Ectodermal cell (in vitro differentiated cells): ENCODE results near the gene IGFBPL1.

ENCODE experiments used
- H3K27ac ChIP-seq: 2 replicates; pipeline ENCODE4 v1.7.0; 2013; ENCODE audit warnings: mild to moderate bottlenecking, low read depth, low read length; ENCODE audit not compliant: insufficient read depth, poor library complexity, severe bottlenecking
- H3K27me3 ChIP-seq: 2 replicates; pipeline ENCODE4 v1.7.0; 2013; ENCODE audit warnings: mild to moderate bottlenecking, low read length; ENCODE audit not compliant: insufficient read depth, control insufficient read depth, poor library complexity, severe bottlenecking
- H3K36me3 ChIP-seq: one replicate; pipeline ENCODE4 v1.7.0; 2013; ENCODE audit warnings: low read length; ENCODE audit not compliant: control insufficient read depth, insufficient read depth
- H3K4me1 ChIP-seq: one replicate; pipeline ENCODE4 v1.7.0; 2013; ENCODE audit warnings: low read length; ENCODE audit not compliant: control insufficient read depth, insufficient read depth
- H3K4me3 ChIP-seq: 2 replicates; pipeline ENCODE4 v1.7.0; 2013; ENCODE audit warnings: low read depth, low read length, control low read depth; ENCODE audit not compliant: insufficient read depth
- H3K9me3 ChIP-seq: 2 replicates; pipeline ENCODE4 v1.7.0; 2013; ENCODE audit warnings: mild to moderate bottlenecking, low read length, moderate library complexity; ENCODE audit not compliant: control insufficient read depth
- WGBS, 2 experiments: methylation state at CpG; one replicate each; pipeline ENCODE4 v1.1.7; 2013; ENCODE audit warnings: missing lambda C conversion rate in 2 of 2; 5-methylcytosine and 5-hydroxymethylcytosine counted together

Gene IGFBPL1

DNA sequence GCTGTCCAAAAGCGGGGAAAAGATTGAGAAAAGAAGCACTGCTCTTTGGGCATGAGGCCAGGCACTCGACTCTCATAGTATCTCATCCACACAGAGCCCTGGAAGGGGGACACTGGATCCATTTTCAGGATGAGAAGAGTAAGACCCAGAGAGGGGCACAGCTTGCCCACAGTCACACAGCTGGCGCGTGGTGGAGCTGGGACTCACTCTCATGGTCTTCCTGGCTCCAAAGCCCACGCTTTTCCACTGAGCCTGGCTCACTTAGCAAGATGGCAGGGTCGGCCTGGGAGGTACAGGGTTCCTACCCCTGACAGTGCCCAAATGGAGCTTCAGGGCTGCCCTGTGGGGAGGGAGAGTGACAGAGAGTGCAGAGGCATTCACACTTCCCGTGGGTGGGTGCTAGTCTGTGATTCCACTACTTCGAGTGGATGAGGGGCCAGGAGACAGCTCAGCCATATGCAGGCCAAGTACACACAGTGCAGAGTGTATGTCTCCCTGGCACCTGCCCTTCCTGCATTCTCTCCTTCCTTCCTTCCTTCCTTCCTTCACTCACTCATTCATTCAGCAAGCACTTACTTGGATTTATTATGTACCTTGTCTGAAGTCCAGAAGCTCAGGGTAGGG lies 18.3 kb upstream of the IGFBPL1 start:
- Histone ChIP-seq H3K27me3 (no peaks in the 10 kb centered on the region), H3K9me3 (no peaks in the 10 kb centered on the region), H3K27ac (no peak overlapping the region), H3K4me3 (no peak overlapping the region), H3K36me3 (no peaks in the 10 kb centered on the region), H3K4me1 (no peaks in the 10 kb centered on the region)
- 83 to 87% methylated on average over 8 of the region's 8 CpGs for WGBS, 2 experiments

DNA sequence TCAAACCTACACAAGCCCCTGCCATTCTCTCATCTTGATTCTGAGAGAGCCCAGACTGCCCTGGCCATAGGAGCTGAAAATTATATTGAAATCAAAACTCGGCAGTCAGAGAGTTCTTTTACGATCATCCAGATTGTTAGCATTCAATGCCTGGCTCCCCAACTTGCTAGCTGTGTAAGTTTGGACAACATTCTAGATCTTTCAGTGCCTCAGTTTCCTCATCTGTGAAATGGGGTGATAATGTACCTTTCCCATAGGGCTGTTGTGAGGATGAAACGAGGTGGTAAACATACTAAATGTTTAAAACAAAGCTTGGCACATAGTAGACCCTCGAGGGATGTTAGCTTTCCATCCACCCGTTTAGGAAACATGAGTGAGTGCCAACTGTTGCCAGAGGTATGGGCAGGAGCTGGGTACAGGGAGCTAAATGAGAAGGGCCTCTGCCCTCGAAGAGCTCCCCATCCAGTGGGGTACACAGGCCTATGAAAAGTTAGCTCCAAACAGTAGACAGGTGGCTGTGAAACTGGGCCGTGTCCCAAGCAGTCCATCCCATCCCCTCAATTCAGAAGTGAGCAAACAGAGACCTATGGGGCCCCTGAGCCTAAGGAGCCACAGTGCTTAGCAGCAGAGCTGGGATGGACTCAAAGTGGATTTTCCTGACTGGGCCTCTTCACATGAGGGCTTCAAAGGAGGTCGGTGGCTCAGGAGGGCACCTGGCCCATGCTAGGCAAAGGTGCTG lies 17.3 kb upstream of the IGFBPL1 start:
- Histone ChIP-seq H3K36me3 (no peaks in the 10 kb centered on the region), H3K27me3 (no peaks in the 10 kb centered on the region), H3K27ac (no peak overlapping the region), H3K4me1 (no peaks in the 10 kb centered on the region), H3K9me3 (no peaks in the 10 kb centered on the region), H3K4me3 (no peak overlapping the region)
- whole genome bisulfite sequencing, 2 experiments: 93% methylated on average over 8 of the region's 8 CpGs

DNA sequence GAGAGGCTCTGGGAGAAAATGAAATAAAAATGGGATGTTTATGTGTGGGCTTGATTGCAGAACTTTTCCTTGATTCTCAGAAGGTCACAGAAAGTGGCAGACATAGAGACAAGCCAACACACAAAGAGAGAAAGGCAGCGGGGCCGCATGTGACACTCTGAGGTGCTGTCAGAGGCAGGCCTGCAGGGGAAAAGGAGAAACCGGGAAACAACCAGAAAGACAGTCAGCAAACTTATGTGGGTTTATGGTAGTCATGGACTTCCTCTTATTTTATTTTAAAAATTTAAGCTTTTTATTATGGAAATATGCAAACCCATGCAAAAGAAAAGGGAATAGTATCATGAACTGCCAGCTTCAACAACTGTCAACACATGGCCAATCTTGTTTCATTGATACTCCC lies 16.3 kb upstream of the IGFBPL1 start:
- H3K36me3 ChIP-seq: no peaks in the 10 kb centered on the region
- no peak overlapping the region for H3K27ac ChIP-seq
- no peaks in the 10 kb centered on the region for H3K27me3 ChIP-seq
- H3K9me3 ChIP-seq: no peaks in the 10 kb centered on the region
- H3K4me3 ChIP-seq: no peak overlapping the region
- no peaks in the 10 kb centered on the region for H3K4me1 ChIP-seq
- 86 to 95% methylated on average over 2 to 3 of the region's 3 CpGs for WGBS, 2 experiments

DNA sequence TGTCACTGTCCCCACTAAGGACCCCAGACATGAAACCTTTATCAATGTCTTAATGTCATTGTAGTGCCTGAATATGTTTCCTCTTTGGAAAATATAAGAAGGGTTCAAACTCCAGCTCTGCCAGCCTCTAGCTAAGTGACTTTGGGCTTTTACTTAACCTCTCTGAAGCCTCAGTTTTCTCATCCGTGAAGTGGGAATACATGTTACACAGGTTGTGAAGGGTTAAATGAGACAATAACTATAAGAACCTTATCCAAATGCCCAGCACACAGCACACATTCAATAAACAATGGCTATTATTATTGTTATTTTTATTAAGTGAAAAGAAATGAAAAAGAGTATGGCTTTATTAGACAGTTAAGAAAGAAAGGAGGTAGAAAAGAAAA lies 15.7 kb upstream of the IGFBPL1 start:
- Histone ChIP-seq H3K4me3 (no peak overlapping the region), H3K27me3 (no peaks in the 10 kb centered on the region), H3K36me3 (no peaks in the 10 kb centered on the region), H3K4me1 (no peaks in the 10 kb centered on the region), H3K27ac (no peak overlapping the region), H3K9me3 (no peaks in the 10 kb centered on the region)
- 100% methylated on average over 1 of the region's 1 CpG for WGBS, 2 experiments

DNA sequence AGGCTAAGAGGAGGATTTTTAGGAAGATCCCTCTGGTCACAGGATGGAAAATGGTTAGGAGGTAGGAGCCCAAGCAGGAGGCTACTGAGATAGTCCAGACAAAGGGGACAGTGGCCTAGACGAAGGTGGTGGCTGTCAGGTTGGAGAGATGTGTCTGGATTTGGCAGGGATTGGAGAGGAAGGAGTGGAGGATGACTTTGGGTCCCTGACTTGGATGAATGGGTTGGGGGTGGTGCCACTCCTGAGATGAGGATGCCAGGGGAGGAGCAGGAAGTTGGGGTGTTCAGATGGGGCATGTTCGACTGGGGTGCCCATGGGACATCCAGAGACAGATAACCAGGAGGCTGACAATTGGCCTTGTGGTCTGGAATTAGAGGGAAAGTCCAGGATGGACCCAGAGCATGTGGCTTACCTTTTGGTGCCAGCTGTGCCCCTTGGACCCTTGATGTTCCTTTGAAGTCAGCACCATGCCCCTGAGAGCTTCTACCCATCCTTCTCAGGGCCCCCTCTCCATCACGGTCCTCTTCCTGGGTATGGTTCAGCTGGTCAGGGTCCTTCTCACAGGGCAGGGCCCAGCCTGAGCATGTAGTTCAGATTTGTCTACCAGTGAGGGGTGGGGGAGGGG lies 15.1 kb upstream of the IGFBPL1 start:
- Histone ChIP-seq H3K4me1 (no peaks in the 10 kb centered on the region), H3K4me3 (no peak overlapping the region), H3K36me3 (no peaks in the 10 kb centered on the region), H3K9me3 (no peaks in the 10 kb centered on the region), H3K27me3 (no peaks in the 10 kb centered on the region), H3K27ac (no peak overlapping the region)
- 93 to 94% methylated on average over 3 of the region's 3 CpGs for WGBS, 2 experiments

DNA sequence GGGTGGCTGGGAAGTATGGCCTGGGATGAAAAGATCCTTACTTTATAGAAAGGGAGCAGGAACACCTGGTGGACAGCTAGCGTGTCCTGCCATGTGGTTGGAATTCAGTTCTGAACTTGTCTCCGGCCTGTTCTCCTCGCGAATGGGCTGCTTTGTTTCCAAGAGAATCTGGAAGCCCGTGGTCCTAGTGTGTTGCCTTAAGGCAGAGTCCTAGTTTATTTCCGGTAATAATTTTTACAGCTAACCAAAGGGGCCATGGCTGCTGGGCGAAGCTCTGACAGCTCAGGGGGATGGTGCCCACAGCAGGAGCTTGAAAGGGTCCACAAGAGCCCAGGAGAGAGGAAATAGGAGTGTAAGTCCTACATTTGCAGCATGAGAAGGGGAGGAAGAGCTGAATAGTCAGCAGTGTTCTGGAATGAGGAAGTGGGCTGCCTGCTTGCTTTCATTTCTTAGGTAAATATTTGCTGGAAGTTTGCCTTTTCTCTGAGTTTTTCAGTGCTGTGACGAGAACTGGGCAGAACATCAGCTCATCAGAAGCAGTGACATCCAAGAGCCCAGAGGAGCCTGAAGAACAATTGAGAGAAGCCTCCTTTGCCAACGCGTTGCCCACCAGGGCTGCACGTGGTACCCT lies 13.1 kb upstream of the IGFBPL1 start:
- Histone ChIP-seq H3K27me3 (no peaks in the 10 kb centered on the region), H3K27ac (no peak overlapping the region), H3K4me1 (no peaks in the 10 kb centered on the region)

DNA sequence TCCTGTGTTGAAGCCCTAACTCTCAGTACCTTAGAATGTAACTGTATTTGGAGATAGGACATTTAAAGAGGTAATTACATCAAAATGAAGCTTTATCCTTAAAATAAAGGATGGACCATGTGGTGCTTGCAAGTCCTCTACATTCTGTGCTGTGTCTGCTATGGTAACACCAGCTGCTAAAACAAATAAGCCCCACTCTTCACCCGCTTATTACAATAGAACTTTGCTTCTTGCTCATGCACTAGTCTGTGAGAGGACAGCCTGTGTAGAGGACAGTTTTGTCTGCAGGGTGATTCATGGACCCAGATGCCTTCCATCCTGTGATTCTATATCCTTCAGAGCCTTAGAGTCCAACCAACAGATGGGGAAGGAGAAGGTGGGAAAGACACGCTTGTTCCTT lies 12.5 kb upstream of the IGFBPL1 start:
- Histone ChIP-seq H3K36me3 (no peaks in the 10 kb centered on the region), H3K27ac (no peak overlapping the region), H3K27me3 (no peaks in the 10 kb centered on the region), H3K4me1 (no peaks in the 10 kb centered on the region), H3K4me3 (no peak overlapping the region), H3K9me3 (no peaks in the 10 kb centered on the region)
- 94 to 97% methylated on average over 2 of the region's 2 CpGs for WGBS, 2 experiments

More for the DNA sequence above, 13.1 kb upstream of the IGFBPL1 start:
- no peaks in the 10 kb centered on the region for H3K36me3 ChIP-seq
- H3K4me3 ChIP-seq: no peak overlapping the region
- no peaks in the 10 kb centered on the region for H3K9me3 ChIP-seq
- 87 to 89% methylated on average over 11 of the region's 11 CpGs for WGBS, 2 experiments

DNA sequence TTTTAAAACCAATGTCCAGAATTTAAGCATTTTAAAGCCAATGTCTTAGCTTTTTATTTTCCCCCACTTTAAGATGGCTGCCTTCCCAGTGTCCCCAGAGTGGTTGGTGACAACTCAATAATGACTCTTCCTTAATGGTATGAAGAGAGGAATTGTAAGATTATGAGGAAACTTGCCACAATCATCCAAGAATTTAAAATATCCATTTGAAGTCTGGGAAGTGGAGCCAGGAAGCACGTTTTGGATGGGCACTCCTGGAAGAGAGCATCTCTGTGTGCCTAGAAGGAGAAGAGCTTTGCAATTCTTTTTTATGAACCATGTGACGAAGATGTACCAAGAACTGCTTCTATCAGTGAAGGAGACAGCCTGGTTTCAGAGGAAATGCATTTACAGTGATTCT lies 11.3 kb upstream of the IGFBPL1 start:
- no peaks in the 10 kb centered on the region for H3K27me3 ChIP-seq
- H3K9me3 ChIP-seq: no peaks in the 10 kb centered on the region
- WGBS, 2 experiments: 88 to 89% methylated on average over 2 of the region's 2 CpGs
- H3K36me3 ChIP-seq: no peaks in the 10 kb centered on the region
- no peak overlapping the region for H3K4me3 ChIP-seq
- H3K27ac ChIP-seq: no peak overlapping the region
- no peaks in the 10 kb centered on the region for H3K4me1 ChIP-seq

DNA sequence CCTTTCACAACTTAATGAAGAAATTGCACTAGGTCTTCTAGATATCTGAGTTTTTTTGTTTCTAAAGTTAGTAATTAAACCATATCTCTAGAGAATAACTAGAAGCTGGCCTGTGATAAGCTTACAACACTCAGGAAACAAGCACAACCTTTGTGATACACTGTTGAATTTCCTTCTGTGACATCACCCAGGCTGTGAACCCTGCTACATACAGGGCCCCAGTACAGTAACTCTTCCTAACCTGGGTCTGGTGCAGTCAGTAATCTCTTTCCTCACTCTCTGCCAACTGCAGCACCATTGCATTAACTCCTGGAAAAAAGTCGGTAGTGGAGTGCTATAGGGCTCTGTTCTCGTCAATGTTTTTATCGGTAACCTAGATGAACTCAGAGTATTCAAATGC lies 10.6 kb upstream of the IGFBPL1 start:
- 95 to 96% methylated on average over 3 of the region's 3 CpGs for WGBS, 2 experiments
- H3K27me3 ChIP-seq: no peaks in the 10 kb centered on the region
- no peak overlapping the region for H3K4me3 ChIP-seq
- no peaks in the 10 kb centered on the region for H3K9me3 ChIP-seq
- H3K27ac ChIP-seq: no peak overlapping the region
- H3K4me1 ChIP-seq: no peaks in the 10 kb centered on the region
- no peaks in the 10 kb centered on the region for H3K36me3 ChIP-seq

DNA sequence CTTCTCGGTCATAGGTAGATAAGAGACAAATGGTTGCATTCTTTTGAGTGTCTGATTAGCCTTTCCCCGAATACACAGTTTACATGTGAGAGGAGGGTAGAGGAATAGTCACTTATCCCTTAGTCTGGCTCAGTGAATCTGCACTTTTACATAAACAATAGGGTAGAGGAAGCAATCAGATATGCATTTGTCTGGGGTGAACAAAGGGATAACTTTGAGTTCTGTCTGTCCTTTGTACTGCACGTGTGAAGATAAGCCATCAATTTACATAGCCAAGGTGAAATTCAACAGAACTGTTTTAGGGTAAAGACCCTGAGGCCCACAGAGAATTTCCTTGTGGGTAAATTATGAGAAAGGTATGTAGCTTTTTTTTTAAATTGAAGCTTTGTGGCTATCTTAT lies 10.1 kb upstream of the IGFBPL1 start:
- Histone ChIP-seq H3K4me3 (no peak overlapping the region), H3K4me1 (no peaks in the 10 kb centered on the region), H3K9me3 (no peaks in the 10 kb centered on the region), H3K27ac (no peak overlapping the region), H3K36me3 (no peaks in the 10 kb centered on the region), H3K27me3 (no peaks in the 10 kb centered on the region)
- WGBS, 2 experiments: 79 to 80% methylated on average over 3 of the region's 3 CpGs
